WTC11 (cell line): ENCODE measurements around the gene TDRKH. TPM values are rescaled to one million over a fixed set of nuclear protein-coding genes. Genes with fewer than 3 reads are reported as not detected.

Experiments used
- ATAC-seq: fragments of 200-7000 bp; cut with Tn5 transposase; 2 replicates; pipeline ENCODE4 v1.10.0; 2021; ENCODE audit warnings: mild to moderate bottlenecking, moderate library complexity
- CTCF ChIA-PET: fragments of 300-600 bp; sonication (Branson Sonifier 250); formaldehyde crosslinking; loops from one replicate; lab custom pipeline; 2021; ENCODE audit warnings: antibody characterized with exemption; lab: Charles Lee
- POLR2A ChIA-PET: fragments of 350-600 bp; sonication (Branson Sonifier 250); formaldehyde crosslinking; loops from one replicate; lab custom pipeline; 2021; ENCODE audit warnings: antibody characterized with exemption; lab: Charles Lee
- DNase-seq: peaks from one replicate; pipeline ENCODE4 v3.0.0; 2021; ENCODE audit warnings: low spot score
- H3K27ac Mint-ChIP-seq: 2 replicates; pipeline ENCODE4 v1.8.0; 2021; ENCODE audit warnings: mixed read lengths
- H3K27me3 Mint-ChIP-seq: 2 replicates; pipeline ENCODE4 v1.8.0; 2021; ENCODE audit warnings: low read depth, mild to moderate bottlenecking, moderate library complexity, mixed read lengths
- H3K36me3 Mint-ChIP-seq: 2 replicates; pipeline ENCODE4 v1.8.0; 2021; ENCODE audit warnings: mixed read lengths
- H3K4me1 Mint-ChIP-seq: 2 replicates; pipeline ENCODE4 v1.8.0; 2022; ENCODE audit warnings: mixed read lengths
- H3K4me3 Mint-ChIP-seq: 2 replicates; pipeline ENCODE4 v1.8.0; 2021; ENCODE audit warnings: mild to moderate bottlenecking, moderate library complexity, mixed read lengths
- H3K9me3 Mint-ChIP-seq: 2 replicates; pipeline ENCODE4 v1.8.0; 2021; ENCODE audit warnings: mixed read lengths
- AR ChIP-seq: fragments of 250-450 bp; sonication (Bioruptor Pico); IDR thresholded peaks from 2 replicates; pipeline ENCODE4 v1.9.0; 2021; ENCODE audit warnings: mild to moderate bottlenecking
- E2F4 ChIP-seq: sonication (generic); formaldehyde crosslinking; IDR thresholded peaks from 2 replicates; pipeline ENCODE4 v1.8.1; 2022; ENCODE audit warnings: low read depth, mild to moderate bottlenecking, moderate library complexity, missing genetic modification reagents, borderline replicate concordance
- ELF4 ChIP-seq: sonication (generic); formaldehyde crosslinking; IDR thresholded peaks from 2 replicates; pipeline ENCODE4 v1.8.1; 2022; ENCODE audit warnings: low read depth, mild to moderate bottlenecking, moderate library complexity, missing genetic modification reagents
- FOXK1 ChIP-seq: sonication (generic); formaldehyde crosslinking; IDR thresholded peaks from 2 replicates; pipeline ENCODE4 v1.8.0; 2022; ENCODE audit warnings: mild to moderate bottlenecking, moderate library complexity, missing genetic modification reagents
- GABPB1 ChIP-seq: sonication (generic); formaldehyde crosslinking; IDR thresholded peaks from 2 replicates; pipeline ENCODE4 v1.8.1; 2023; ENCODE audit warnings: mild to moderate bottlenecking, missing genetic modification reagents
- GTF2I ChIP-seq: fragments of 250-450 bp; sonication (Bioruptor Pico); conservative IDR thresholded peaks from 2 replicates; pipeline ENCODE4 v1.4.0; 2021; ENCODE audit warnings: mild to moderate bottlenecking
- HMGA2 ChIP-seq: fragments of 250-450 bp; sonication (Bioruptor Pico); IDR thresholded peaks from 2 replicates; pipeline ENCODE4 v1.4.0; 2021; ENCODE audit warnings: mild to moderate bottlenecking, moderate library complexity
- NFYB ChIP-seq: sonication (generic); formaldehyde crosslinking; conservative IDR thresholded peaks from 2 replicates; pipeline ENCODE4 v1.8.0; 2022; ENCODE audit warnings: low read depth, missing genetic modification reagents
- NR1H2 ChIP-seq: sonication (generic); formaldehyde crosslinking; IDR thresholded peaks from 2 replicates; pipeline ENCODE4 v1.9.0; 2021; ENCODE audit warnings: mild to moderate bottlenecking, moderate library complexity, missing genetic modification reagents
- NR2C2 ChIP-seq: sonication (generic); formaldehyde crosslinking; IDR thresholded peaks from 2 replicates; pipeline ENCODE4 v1.8.0; 2022; ENCODE audit warnings: mild to moderate bottlenecking, missing genetic modification reagents
- SMAD4 ChIP-seq: sonication (generic); formaldehyde crosslinking; IDR thresholded peaks from 2 replicates; pipeline ENCODE4 v1.8.0; 2022; ENCODE audit warnings: mild to moderate bottlenecking, missing genetic modification reagents
- TEAD4 ChIP-seq: sonication (generic); formaldehyde crosslinking; IDR thresholded peaks from 2 replicates; pipeline ENCODE4 v1.8.0; 2022; ENCODE audit warnings: mild to moderate bottlenecking, missing genetic modification reagents
- USF1 ChIP-seq: sonication (generic); formaldehyde crosslinking; IDR thresholded peaks from 2 replicates; pipeline ENCODE4 v1.8.0; 2022; ENCODE audit warnings: mild to moderate bottlenecking, missing genetic modification reagents
- ZNF396 ChIP-seq: fragments of 250-450 bp; sonication (Bioruptor Pico); IDR thresholded peaks from 2 replicates; pipeline ENCODE4 v1.8.0; 2021; ENCODE audit warnings: mild to moderate bottlenecking, moderate library complexity, borderline replicate concordance
- ZNF423 ChIP-seq: fragments of 250-450 bp; sonication (Bioruptor Pico); IDR thresholded peaks from 2 replicates; pipeline ENCODE4 v2.1.2; 2022; ENCODE audit warnings: mild to moderate bottlenecking, moderate library complexity
- total RNA-seq: library from RNA; stranded (reverse); gene quantifications from 3 replicates; pipeline ENCODE4 v1.2.3, GENCODE V29; 2021
- TF ChIP-seq, protein P1 (sequence below): sonication (generic); formaldehyde crosslinking; IDR thresholded peaks from 2 replicates; pipeline ENCODE4 v1.8.0; 2022; ENCODE audit warnings: mild to moderate bottlenecking, missing genetic modification reagents
- TF ChIP-seq, protein P2 (sequence below): sonication (generic); formaldehyde crosslinking; IDR thresholded peaks from 2 replicates; pipeline ENCODE4 v1.8.0; 2023; ENCODE audit warnings: mild to moderate bottlenecking, missing genetic modification reagents
- TF ChIP-seq, protein P3 (sequence below): fragments of 250-450 bp; sonication (Bioruptor Pico); IDR thresholded peaks from 2 replicates; pipeline ENCODE4 v1.9.0; 2021; ENCODE audit warnings: moderate library complexity, mild to moderate bottlenecking, inconsistent platforms, borderline replicate concordance
- TF ChIP-seq, protein P4 (sequence below): fragments of 250-450 bp; sonication (Bioruptor Pico); conservative IDR thresholded peaks from 2 replicates; pipeline ENCODE4 v1.9.0; 2021; ENCODE audit warnings: mild to moderate bottlenecking
- TF ChIP-seq, protein P5 (sequence below): fragments of 250-450 bp; sonication (Bioruptor Pico); IDR thresholded peaks from 2 replicates; pipeline ENCODE4 v1.9.0; 2021; ENCODE audit warnings: mild to moderate bottlenecking

Gene TDRKH
- total RNA-seq, 1 experiment from 2014 or later: 21.8 TPM

- TF ChIP-seq ELF4 (no peak), GABPB1 (CRISPR knock-in tag) (no peak), ZNF396 (CRISPR knock-in tag) (no peak), ZNF423 (no peak), HMGA2 (CRISPR knock-in tag) (no peak), FOXK1 (no peak), E2F4 (CRISPR knock-in tag) (no peak), USF1 (no peak), AR (CRISPR knock-in tag) (no peak), SMAD4 (CRISPR knock-in tag) (no peak), GTF2I (CRISPR knock-in tag) (no peak), NR1H2 (no peak), TEAD4 (CRISPR knock-in tag) (no peak), NR2C2 (CRISPR knock-in tag) (no peak), NFYB (CRISPR knock-in tag) (no peak)
- TF ChIP-seq, protein P1, sequence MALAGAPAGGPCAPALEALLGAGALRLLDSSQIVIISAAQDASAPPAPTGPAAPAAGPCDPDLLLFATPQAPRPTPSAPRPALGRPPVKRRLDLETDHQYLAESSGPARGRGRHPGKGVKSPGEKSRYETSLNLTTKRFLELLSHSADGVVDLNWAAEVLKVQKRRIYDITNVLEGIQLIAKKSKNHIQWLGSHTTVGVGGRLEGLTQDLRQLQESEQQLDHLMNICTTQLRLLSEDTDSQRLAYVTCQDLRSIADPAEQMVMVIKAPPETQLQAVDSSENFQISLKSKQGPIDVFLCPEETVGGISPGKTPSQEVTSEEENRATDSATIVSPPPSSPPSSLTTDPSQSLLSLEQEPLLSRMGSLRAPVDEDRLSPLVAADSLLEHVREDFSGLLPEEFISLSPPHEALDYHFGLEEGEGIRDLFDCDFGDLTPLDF (CRISPR knock-in tag): no peak
- TF ChIP-seq, protein P2, sequence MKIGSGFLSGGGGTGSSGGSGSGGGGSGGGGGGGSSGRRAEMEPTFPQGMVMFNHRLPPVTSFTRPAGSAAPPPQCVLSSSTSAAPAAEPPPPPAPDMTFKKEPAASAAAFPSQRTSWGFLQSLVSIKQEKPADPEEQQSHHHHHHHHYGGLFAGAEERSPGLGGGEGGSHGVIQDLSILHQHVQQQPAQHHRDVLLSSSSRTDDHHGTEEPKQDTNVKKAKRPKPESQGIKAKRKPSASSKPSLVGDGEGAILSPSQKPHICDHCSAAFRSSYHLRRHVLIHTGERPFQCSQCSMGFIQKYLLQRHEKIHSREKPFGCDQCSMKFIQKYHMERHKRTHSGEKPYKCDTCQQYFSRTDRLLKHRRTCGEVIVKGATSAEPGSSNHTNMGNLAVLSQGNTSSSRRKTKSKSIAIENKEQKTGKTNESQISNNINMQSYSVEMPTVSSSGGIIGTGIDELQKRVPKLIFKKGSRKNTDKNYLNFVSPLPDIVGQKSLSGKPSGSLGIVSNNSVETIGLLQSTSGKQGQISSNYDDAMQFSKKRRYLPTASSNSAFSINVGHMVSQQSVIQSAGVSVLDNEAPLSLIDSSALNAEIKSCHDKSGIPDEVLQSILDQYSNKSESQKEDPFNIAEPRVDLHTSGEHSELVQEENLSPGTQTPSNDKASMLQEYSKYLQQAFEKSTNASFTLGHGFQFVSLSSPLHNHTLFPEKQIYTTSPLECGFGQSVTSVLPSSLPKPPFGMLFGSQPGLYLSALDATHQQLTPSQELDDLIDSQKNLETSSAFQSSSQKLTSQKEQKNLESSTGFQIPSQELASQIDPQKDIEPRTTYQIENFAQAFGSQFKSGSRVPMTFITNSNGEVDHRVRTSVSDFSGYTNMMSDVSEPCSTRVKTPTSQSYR (CRISPR knock-in tag): no peak
- TF ChIP-seq, protein P3, sequence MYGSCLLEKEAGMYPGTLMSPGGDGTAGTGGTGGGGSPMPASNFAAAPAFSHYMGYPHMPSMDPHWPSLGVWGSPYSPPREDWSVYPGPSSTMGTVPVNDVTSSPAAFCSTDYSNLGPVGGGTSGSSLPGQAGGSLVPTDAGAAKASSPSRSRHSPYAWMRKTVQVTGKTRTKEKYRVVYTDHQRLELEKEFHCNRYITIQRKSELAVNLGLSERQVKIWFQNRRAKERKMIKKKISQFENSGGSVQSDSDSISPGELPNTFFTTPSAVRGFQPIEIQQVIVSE (CRISPR knock-in tag): no peak
- TF ChIP-seq, protein P4, sequence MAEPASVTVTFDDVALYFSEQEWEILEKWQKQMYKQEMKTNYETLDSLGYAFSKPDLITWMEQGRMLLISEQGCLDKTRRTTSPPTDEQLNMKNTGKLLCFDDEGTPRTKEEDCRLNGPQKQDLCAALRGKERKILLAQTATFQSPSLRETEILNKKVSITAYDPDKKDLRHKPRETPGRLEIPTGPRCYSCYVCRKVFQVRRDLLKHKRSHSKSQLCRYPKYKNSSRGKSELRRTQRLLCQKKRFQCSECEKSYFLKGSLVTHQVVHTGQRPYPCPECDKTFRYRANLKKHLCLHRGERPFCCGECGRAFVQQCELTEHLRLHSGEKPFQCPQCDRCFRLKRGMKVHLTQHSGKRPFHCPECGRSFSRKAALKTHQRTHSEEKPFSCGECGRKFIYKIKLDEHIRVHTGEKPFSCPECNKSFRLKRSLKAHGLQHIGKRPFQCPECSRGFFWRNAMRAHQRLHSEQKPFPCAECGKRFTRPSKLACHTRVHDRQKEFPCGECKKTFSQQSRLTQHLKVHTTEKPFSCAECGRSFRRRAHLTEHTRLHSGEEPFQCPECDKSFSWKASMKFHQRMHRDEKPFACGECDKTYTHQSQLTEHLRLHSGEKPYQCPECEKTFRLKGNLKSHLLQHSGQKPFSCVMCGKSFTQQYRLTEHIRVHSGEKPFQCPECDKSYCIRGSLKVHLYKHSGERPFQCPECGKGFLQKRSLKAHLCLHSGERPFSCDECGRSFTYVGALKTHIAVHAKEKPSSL (CRISPR knock-in tag): no peak
- TF ChIP-seq, protein P5, sequence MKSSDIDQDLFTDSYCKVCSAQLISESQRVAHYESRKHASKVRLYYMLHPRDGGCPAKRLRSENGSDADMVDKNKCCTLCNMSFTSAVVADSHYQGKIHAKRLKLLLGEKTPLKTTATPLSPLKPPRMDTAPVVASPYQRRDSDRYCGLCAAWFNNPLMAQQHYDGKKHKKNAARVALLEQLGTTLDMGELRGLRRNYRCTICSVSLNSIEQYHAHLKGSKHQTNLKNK (CRISPR knock-in tag): no peak
- DNase-seq (no peak), ATAC-seq (no peak)
- ChIA-PET CTCF (no interaction called here), POLR2A (no interaction called here)
- Mint-ChIP-seq H3K9me3 (no peaks in the 10 kb centered on the region), H3K36me3 (no peaks in the 10 kb centered on the region), H3K4me3 (no peak overlapping the region), H3K4me1 (peaks cover 14% of the 10 kb centered on the region), H3K27ac (no peak overlapping the region), H3K27me3 (no peaks in the 10 kb centered on the region)
Observed at GRCh38 chr1:151813271-151813977, 23.1 kb upstream of the TDRKH start.
